PC-3 (cell line): ENCODE measurements around the gene SRPRA. TPM values are rescaled to one million over a fixed set of nuclear protein-coding genes. Genes with fewer than 3 reads are reported as not detected.
A peak's percentile ranks its signal among the peaks of the same experiment; 100 is the strongest.

Source experiments
- ATAC-seq: fragments of 200-7000 bp; cut with Tn5 transposase; 2 replicates; pipeline ENCODE4 v1.9.1; 2020; ENCODE audit warnings: mild to moderate bottlenecking, moderate library complexity
- BruUV-seq: library from RNA; stranded (reverse); fragments of 400-500 nt; replicated peaks from 2 replicates; lab custom pipeline; 2021; lab: Mats Ljungman, UMichigan
- CTCF ChIA-PET: fragments of 300-600 bp; sonication (Branson Sonifier 250); formaldehyde crosslinking; loops from one replicate; lab custom pipeline; 2022; ENCODE audit warnings: antibody characterized with exemption; lab: Charles Lee
- POLR2A ChIA-PET: fragments of 300-600 bp; sonication (Branson Sonifier 250); formaldehyde crosslinking; loops from one replicate; lab custom pipeline; 2022; ENCODE audit warnings: antibody characterized with exemption; ENCODE audit not compliant: unreplicated experiment; lab: Charles Lee
- DNase-seq: peaks from one replicate; pipeline ENCODE4 v3.0.0-alpha.2; 2015
- H2AFZ ChIP-seq: fragments of 300-600 bp; sonication (generic); 2 replicates; pipeline ENCODE4 v1.6.0; 2016; ENCODE audit warnings: antibody characterized with exemption, low read length
- H3F3A ChIP-seq: fragments of 300-600 bp; sonication (generic); one replicate; pipeline ENCODE4 v1.6.0; 2017; ENCODE audit warnings: antibody characterized with exemption, low read length, control low read depth, mild to moderate bottlenecking; ENCODE audit not compliant: unreplicated experiment
- H3K27ac ChIP-seq: fragments of 300-600 bp; sonication (generic); 2 replicates; pipeline ENCODE4 v1.5.1; 2016; ENCODE audit warnings: mild to moderate bottlenecking, low read length
- H3K27me3 ChIP-seq: fragments of 300-600 bp; sonication (generic); 2 replicates; pipeline ENCODE4 v1.6.1; 2016; ENCODE audit warnings: low read length, mixed read lengths
- H3K36me3 ChIP-seq: fragments of 300-600 bp; sonication (generic); 2 replicates; pipeline ENCODE4 v1.6.1; 2016; ENCODE audit warnings: low read depth, mixed run types, low read length, mixed read lengths
- H3K4me1 ChIP-seq: fragments of 300-600 bp; sonication (generic); 2 replicates; pipeline ENCODE4 v1.5.1; 2016; ENCODE audit warnings: low read length; ENCODE audit not compliant: insufficient read depth
- H3K4me2 ChIP-seq: fragments of 300-600 bp; sonication (generic); 2 replicates; pipeline ENCODE4 v1.6.0; 2016; ENCODE audit warnings: low read length
- H3K4me3 ChIP-seq: fragments of 300-600 bp; sonication (generic); 2 replicates; pipeline ENCODE4 v1.5.1; 2016; ENCODE audit warnings: mild to moderate bottlenecking, low read length, mixed read lengths
- H3K79me2 ChIP-seq: fragments of 300-600 bp; sonication (generic); 2 replicates; pipeline ENCODE4 v1.6.1; 2017; ENCODE audit warnings: low read length, mixed read lengths
- H3K9ac ChIP-seq: fragments of 300-600 bp; sonication (generic); 2 replicates; pipeline ENCODE4 v1.6.0; 2016; ENCODE audit warnings: mild to moderate bottlenecking, low read length
- H3K9me2 ChIP-seq: fragments of 300-600 bp; sonication (generic); replicated peaks from 2 replicates; pipeline ENCODE4 v1.6.1; 2016; ENCODE audit warnings: mixed run types, low read length, mixed read lengths
- H3K9me3 ChIP-seq: fragments of 300-600 bp; sonication (generic); 2 replicates; pipeline ENCODE4 v1.6.1; 2016; ENCODE audit warnings: low read length, mixed read lengths
- H4K20me1 ChIP-seq: fragments of 300-600 bp; sonication (generic); 2 replicates; pipeline ENCODE4 v1.6.1; 2016; ENCODE audit warnings: low read length, mixed read lengths
- EZH2 ChIP-seq: fragments of 300-600 bp; sonication (generic); IDR thresholded peaks from one replicate; pipeline ENCODE4 v1.6.1; 2017; ENCODE audit warnings: antibody characterized with exemption, mild to moderate bottlenecking, low read length; ENCODE audit not compliant: unreplicated experiment
- EZH2phosphoT487 ChIP-seq: fragments of 300-600 bp; sonication (generic); IDR thresholded peaks from 2 replicates; pipeline ENCODE4 v1.6.1; 2018; ENCODE audit warnings: mild to moderate bottlenecking, antibody characterized with exemption, low read length, borderline replicate concordance
- intact Hi-C: fragments of 100-400 bp; cut with micrococcal nuclease; formaldehyde crosslinking; loops from 2 replicates; pipeline ENCODE4 v1.9.0; 2023
- total RNA-seq: library from RNA; depleted of rRNA; stranded (reverse); fragments of >200 nt; gene quantifications from 2 replicates; pipeline ENCODE4 v1.2.3, GENCODE V29; 2014
- TF ChIP-seq, protein P1 (sequence below): fragments of 300-600 bp; sonication (generic); conservative IDR thresholded peaks from 2 replicates; pipeline ENCODE4 v1.5.1; 2017; ENCODE audit warnings: antibody characterized with exemption, low read depth, mild to moderate bottlenecking, low read length

SRPRA gene
- total RNA-seq, 1 experiment from 2014 or later = 143 TPM

DNA sequence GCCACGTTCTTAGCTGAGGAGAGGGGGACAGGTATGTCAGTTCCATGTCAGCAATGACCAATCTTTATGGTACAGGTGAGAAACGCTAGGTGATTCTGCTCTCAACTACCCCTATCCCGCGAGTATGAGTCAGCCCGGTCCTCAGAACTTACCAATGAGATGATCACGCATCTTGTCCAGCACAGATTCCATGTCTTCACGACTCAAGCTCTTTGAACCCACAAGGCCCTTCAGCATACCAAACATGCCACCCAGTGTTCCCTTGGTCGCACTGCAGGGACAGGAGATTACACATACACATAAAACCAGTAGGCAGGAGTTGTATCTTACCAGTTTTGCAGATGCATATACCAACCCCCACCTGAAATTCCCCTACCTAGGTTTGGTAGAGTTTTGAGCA, 2.9 kb downstream of the SRPRA start:
- no peaks in the 10 kb centered on the region for H3K9me2 ChIP-seq
- H3K4me1 ChIP-seq = peaks cover 10% of the 10 kb centered on the region
- POLR2A ChIA-PET = interaction anchor here (0.5 kb wide), 1 partner anchor 54 kb away, joined by 4 read pairs; the partner anchor contains the start of gene FAM118B
- no peak overlapping the region for H3K27ac ChIP-seq
- no peaks in the 10 kb centered on the region for H3K9me3 ChIP-seq
- peak; percentile 14 for DNase-seq
- no peak overlapping the region for H3K9ac ChIP-seq
- H3K27me3 ChIP-seq = no peaks in the 10 kb centered on the region
- BruUV-seq = no TSS peak
- TF ChIP-seq, protein P1, sequence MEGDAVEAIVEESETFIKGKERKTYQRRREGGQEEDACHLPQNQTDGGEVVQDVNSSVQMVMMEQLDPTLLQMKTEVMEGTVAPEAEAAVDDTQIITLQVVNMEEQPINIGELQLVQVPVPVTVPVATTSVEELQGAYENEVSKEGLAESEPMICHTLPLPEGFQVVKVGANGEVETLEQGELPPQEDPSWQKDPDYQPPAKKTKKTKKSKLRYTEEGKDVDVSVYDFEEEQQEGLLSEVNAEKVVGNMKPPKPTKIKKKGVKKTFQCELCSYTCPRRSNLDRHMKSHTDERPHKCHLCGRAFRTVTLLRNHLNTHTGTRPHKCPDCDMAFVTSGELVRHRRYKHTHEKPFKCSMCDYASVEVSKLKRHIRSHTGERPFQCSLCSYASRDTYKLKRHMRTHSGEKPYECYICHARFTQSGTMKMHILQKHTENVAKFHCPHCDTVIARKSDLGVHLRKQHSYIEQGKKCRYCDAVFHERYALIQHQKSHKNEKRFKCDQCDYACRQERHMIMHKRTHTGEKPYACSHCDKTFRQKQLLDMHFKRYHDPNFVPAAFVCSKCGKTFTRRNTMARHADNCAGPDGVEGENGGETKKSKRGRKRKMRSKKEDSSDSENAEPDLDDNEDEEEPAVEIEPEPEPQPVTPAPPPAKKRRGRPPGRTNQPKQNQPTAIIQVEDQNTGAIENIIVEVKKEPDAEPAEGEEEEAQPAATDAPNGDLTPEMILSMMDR = peak; percentile 33; the same call in 1 of the 2 replicates
- no peak for TF ChIP-seq EZH2
- peaks cover 65% of the 10 kb centered on the region for H3K36me3 ChIP-seq
- CTCF ChIA-PET = no interaction called here
- H2AFZ ChIP-seq = no peak overlapping the region
- H3K4me2 ChIP-seq = no peak overlapping the region
- no peak overlapping the region for H3K4me3 ChIP-seq
- H3F3A ChIP-seq = no peaks in the 10 kb centered on the region
- H4K20me1 ChIP-seq = peaks cover 5% of the 10 kb centered on the region; the same call in 1 of the 2 replicates
- H3K79me2 ChIP-seq = peaks cover 50% of the 10 kb centered on the region
- no peak for ATAC-seq
- intact Hi-C loops = no loop called here

DNA sequence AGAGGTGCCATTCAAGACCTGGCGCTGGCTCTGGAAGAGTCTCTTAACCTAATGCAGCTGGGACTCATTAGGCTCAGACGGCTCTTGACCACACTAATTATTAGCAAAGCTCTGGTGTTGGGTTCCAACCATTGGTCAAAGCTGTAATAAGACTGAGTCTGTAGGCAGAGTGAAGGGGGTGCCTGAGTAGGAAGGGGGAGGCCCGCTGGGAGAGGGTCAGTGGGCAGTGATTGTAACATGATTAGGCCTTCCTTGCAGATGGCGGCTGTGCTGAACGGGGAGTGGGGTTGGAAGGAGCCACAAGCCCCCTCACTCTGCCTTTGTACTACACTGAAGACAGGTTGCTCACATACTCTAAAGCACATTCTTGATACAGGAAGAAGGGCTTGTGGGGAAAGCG, 5.2 kb downstream of the SRPRA start:
- H3K9me2 ChIP-seq = no peaks in the 10 kb centered on the region
- H4K20me1 ChIP-seq = peaks cover 5% of the 10 kb centered on the region; the same call in 1 of the 2 replicates
- intact Hi-C loops = no loop called here
- H3K27me3 ChIP-seq = no peaks in the 10 kb centered on the region
- DNase-seq (no peak), ATAC-seq (no peak)
- no peak overlapping the region for H2AFZ ChIP-seq
- ChIA-PET POLR2A (no interaction called here), CTCF (no interaction called here)
- TF ChIP-seq EZH2 = no peak
- no peak for TF ChIP-seq EZH2phosphoT487
- TF ChIP-seq, protein P1 = no peak
- H3K36me3 ChIP-seq = peaks cover 65% of the 10 kb centered on the region
- H3K27ac ChIP-seq = no peak overlapping the region
- no TSS peak for BruUV-seq
- no peak overlapping the region for H3K4me3 ChIP-seq
- H3F3A ChIP-seq = peaks cover 2% of the 10 kb centered on the region
- H3K79me2 ChIP-seq = peaks cover 30% of the 10 kb centered on the region
- H3K4me1 ChIP-seq = peaks cover 10% of the 10 kb centered on the region
- H3K9me3 ChIP-seq = no peaks in the 10 kb centered on the region
- H3K4me2 ChIP-seq = no peak overlapping the region
- no peak overlapping the region for H3K9ac ChIP-seq

DNA sequence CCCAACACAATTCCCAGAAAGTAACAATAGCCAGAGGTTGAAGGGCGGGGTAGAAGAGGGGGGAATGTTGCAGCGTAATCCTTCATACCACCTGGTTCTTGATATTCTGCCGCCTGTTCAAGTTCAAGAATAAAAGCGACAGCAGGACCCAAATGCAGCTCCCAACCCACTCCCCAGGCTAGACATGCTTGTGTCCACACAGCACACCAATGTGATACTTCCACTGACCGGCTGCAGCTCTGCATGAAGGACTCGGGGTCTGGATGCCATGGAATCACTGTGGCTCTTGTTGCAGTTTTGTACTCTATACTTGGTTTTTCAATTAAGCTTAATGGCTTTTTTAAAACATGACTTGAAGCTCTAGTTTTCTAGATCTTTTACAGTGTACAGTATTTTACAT, 6.5 kb downstream of the SRPRA start:
- CTCF ChIA-PET = no interaction called here
- no peak overlapping the region for H3K4me2 ChIP-seq
- no peaks in the 10 kb centered on the region for H3K9me3 ChIP-seq
- TF ChIP-seq EZH2phosphoT487 = no peak
- no peak for TF ChIP-seq EZH2
- TF ChIP-seq, protein P1 = no peak
- intact Hi-C loops = no loop called here
- no peaks in the 10 kb centered on the region for H3K9me2 ChIP-seq
- H3K4me3 ChIP-seq = no peak overlapping the region
- H4K20me1 ChIP-seq = no peaks in the 10 kb centered on the region
- H3K27ac ChIP-seq = no peak overlapping the region
- ATAC-seq (no peak), DNase-seq (no peak)
- BruUV-seq = no TSS peak
- H3K4me1 ChIP-seq = peaks cover 3% of the 10 kb centered on the region
- H3F3A ChIP-seq = peaks cover 5% of the 10 kb centered on the region
- peaks cover 17% of the 10 kb centered on the region for H3K79me2 ChIP-seq
- H3K9ac ChIP-seq = no peak overlapping the region
- H3K27me3 ChIP-seq = no peaks in the 10 kb centered on the region
- peaks cover 58% of the 10 kb centered on the region for H3K36me3 ChIP-seq
- POLR2A ChIA-PET = interaction anchor here (0.5 kb wide), 1 partner anchor 35 kb away, joined by 4 read pairs; no protein-coding TSS in a partner anchor
- no peak overlapping the region for H2AFZ ChIP-seq
